ENCODE data around the gene NUDT21. TPM values are rescaled to one million over a fixed set of nuclear protein-coding genes. Genes with fewer than 3 reads are reported as not detected.
"Not testable (repeated sequence)": the region's sequence is repeated elsewhere in the genome, so short reads cannot be mapped to it uniquely, and the experiment has no call there.

Gene NUDT21
- 110 TPM for polyA plus RNA-seq (2012; ENCODE audit: insufficient read depth, insufficient read length, low read depth)

DNA sequence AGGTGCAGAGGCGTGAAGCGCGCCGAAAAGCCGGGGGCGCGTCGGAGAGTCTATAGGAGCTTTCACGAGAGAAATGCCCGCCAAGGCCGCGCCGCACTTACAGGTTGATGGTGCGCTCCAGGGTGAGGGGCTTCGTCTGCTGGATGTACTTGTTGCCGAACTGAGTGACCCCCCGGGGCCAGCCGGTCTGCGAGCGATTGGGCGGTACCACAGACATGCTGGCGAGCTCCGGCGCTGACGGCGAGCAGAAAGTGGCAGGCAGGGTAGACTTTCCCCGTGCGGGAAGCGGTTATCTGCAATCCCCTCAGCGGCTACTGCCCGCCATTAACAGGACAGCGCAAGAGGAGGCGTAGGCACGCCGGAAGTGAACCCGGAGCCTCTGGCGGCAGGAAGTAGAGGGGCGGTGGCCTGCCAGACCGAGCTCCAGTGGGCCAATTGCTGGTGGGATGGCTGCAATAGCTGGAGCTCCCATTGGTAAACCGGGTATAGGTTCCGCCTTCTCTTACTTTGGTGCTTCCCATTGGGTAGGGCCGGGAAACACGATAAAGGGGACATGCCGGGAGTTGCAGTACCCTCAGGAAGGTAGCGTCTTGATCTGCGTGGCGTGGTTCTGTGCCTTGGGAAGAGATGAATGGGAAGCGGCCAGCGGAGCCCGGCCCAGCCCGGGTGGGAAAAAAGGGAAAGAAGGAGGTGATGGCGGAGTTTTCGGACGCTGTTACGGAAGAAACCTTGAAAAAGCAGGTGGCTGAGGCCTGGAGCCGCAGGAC is at the start of gene NUDT21, which contains the start of gene OGFOD1:
Gene NUDT21 (minus strand): TSS at position 347 of the 767 bp plus-strand sequence. CDS start 130 bp downstream, at position 217.
Gene OGFOD1 (plus strand): TSS at position 569 of the 767 bp plus-strand sequence. CDS start 59 bp downstream, at position 628.
- Histone ChIP-seq H3K4me3 (ENCODE audit: low read depth, low read length) (peak within 1 kb of the TSS; percentile 83), H3K4me1 (no peaks in the 10 kb centered on the region), H3K9me3 (no peaks in the 10 kb centered on the region), H3K36me3 (peaks cover 41% of the 10 kb centered on the region), H3K27me3 (no peaks in the 10 kb centered on the region)
- TF ChIP-seq CTCF (IDR thresholded peaks at IDR 0.05; ENCODE audit: low read depth, low read length): no peak
- DNase-seq: peak; percentile 96

DNA sequence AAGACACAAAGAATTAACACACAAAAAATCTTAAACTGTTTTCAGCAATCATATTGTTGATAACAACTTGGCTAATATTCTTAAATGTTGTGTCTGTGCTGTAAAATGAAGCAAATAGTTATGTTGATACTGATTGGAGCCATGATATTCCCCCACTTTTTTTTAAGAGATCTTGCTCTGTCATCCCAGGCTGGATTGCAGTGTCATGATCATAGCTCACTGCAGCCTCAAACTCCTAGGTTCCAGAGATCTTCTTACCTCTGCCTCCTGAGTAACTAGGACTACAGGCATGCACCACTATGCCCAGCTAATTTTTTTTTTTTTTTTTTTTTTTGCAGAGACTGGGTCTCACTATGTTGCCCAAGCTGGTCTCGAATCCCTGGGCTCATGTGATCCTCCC is 42.7 kb upstream of the NUDT21 start:
- no peak for TF ChIP-seq CTCF (IDR thresholded peaks at IDR 0.05; ENCODE audit: low read depth, low read length)
- Histone ChIP-seq H3K9me3 (no peaks in the 10 kb centered on the region), H3K36me3 (no peaks in the 10 kb centered on the region), H3K4me1 (no peaks in the 10 kb centered on the region), H3K4me3 (ENCODE audit: low read depth, low read length) (no peak overlapping the region), H3K27me3 (no peaks in the 10 kb centered on the region)
- no peak for DNase-seq

DNA sequence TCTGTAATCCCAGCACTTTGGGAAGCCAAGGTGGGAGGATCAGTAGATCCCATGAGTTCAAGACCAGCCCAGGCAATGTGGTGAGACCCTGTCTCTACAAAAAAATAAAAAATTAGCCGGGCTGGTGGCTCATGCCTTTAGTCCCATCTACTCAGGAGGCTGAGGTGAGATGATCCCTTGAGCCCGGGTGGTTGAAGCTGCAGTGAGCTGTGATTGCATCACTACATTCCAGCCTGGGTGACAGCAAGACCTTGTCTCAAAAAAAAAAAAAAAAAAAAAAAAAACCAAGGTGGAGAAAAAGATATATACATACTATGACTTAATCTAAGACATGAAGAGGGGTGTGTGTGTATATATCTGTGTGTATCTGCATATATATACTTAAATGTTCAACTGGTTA is 42.0 kb upstream of the NUDT21 start:
- DNase-seq: no peak
- no peaks in the 10 kb centered on the region for H3K4me1 ChIP-seq
- no peaks in the 10 kb centered on the region for H3K36me3 ChIP-seq
- H3K9me3 ChIP-seq: no peaks in the 10 kb centered on the region
- no peak for TF ChIP-seq CTCF (IDR thresholded peaks at IDR 0.05; ENCODE audit: low read depth, low read length)
- H3K4me3 ChIP-seq (ENCODE audit: low read depth, low read length): no peak overlapping the region
- H3K27me3 ChIP-seq: no peaks in the 10 kb centered on the region

GRCh38 chr16:56491657-56492261 is 40.6 kb upstream of the NUDT21 start:
- no peak for DNase-seq
- no peak overlapping the region for H3K4me3 ChIP-seq (ENCODE audit: low read depth, low read length)
- no peaks in the 10 kb centered on the region for H3K36me3 ChIP-seq

GRCh38 chr16:56488868-56489267 is 37.7 kb upstream of the NUDT21 start:
- not testable (repeated sequence) for H3K27me3 ChIP-seq; H3K36me3 ChIP-seq; DNase-seq; H3K4me1 ChIP-seq; H3K4me3 ChIP-seq (ENCODE audit: low read depth, low read length); H3K9me3 ChIP-seq

More at GRCh38 chr16:56491657-56492261, 40.6 kb upstream of the NUDT21 start:
- H3K9me3 ChIP-seq: no peaks in the 10 kb centered on the region
- H3K4me1 ChIP-seq: no peaks in the 10 kb centered on the region
- H3K27me3 ChIP-seq: no peaks in the 10 kb centered on the region
- no peak for TF ChIP-seq CTCF (IDR thresholded peaks at IDR 0.05; ENCODE audit: low read depth, low read length)

- Histone ChIP-seq H3K4me1 (no peaks in the 10 kb centered on the region), H3K9me3 (no peaks in the 10 kb centered on the region), H3K4me3 (ENCODE audit: low read depth, low read length) (no peak overlapping the region), H3K27me3 (no peaks in the 10 kb centered on the region), H3K36me3 (no peaks in the 10 kb centered on the region)
- DNase-seq: no peak
- no peak for TF ChIP-seq CTCF (IDR thresholded peaks at IDR 0.05; ENCODE audit: low read depth, low read length)
Observed at GRCh38 chr16:56488035-56488434, 36.9 kb upstream of the NUDT21 start.
